Endothelial cell (in vitro differentiated cells): Measurements from ENCODE around the gene EDA. TPM values are rescaled to one million over a fixed set of nuclear protein-coding genes. Genes with fewer than 3 reads are reported as not detected.

ENCODE experiments used
- DNase-seq: peaks from one replicate; pipeline ENCODE4 v3.0.0; 2021; ENCODE audit warnings: low spot score
- H3K27ac Mint-ChIP-seq: one replicate; pipeline ENCODE4 v1.8.0; 2021; ENCODE audit warnings: mixed read lengths, inconsistent platforms; ENCODE audit not compliant: unreplicated experiment
- H3K27me3 Mint-ChIP-seq: one replicate; pipeline ENCODE4 v1.8.0; 2021; ENCODE audit warnings: mild to moderate bottlenecking, moderate library complexity, mixed read lengths, inconsistent platforms; ENCODE audit not compliant: unreplicated experiment
- H3K36me3 Mint-ChIP-seq: one replicate; pipeline ENCODE4 v1.8.0; 2021; ENCODE audit warnings: mild to moderate bottlenecking, low read depth, mixed read lengths, inconsistent platforms; ENCODE audit not compliant: unreplicated experiment
- H3K4me1 Mint-ChIP-seq: one replicate; pipeline ENCODE4 v1.8.0; 2021; ENCODE audit warnings: mild to moderate bottlenecking, mixed read lengths, inconsistent platforms; ENCODE audit not compliant: unreplicated experiment
- H3K4me3 Mint-ChIP-seq: one replicate; pipeline ENCODE4 v1.8.0; 2021; ENCODE audit warnings: mild to moderate bottlenecking, mixed read lengths, inconsistent platforms; ENCODE audit not compliant: unreplicated experiment
- H3K9me3 Mint-ChIP-seq: one replicate; pipeline ENCODE4 v1.8.0; 2021; ENCODE audit warnings: mixed read lengths, inconsistent platforms; ENCODE audit not compliant: unreplicated experiment
- total RNA-seq: library from RNA; stranded (reverse); fragmentation: NEBNext Ultra II Directional; extraction: Animal tissue kit (Norgen Biotek cat#: 25700); gene quantifications from one replicate; pipeline ENCODE4 v1.2.1, GENCODE V29; 2021; ENCODE audit not compliant: unreplicated experiment
- TF ChIP-seq, protein P1 (sequence below): fragments of 200-600 bp; sonication (generic); IDR thresholded peaks from one replicate; pipeline ENCODE4 v1.5.0; 2021; ENCODE audit warnings: antibody characterized with exemption; ENCODE audit not compliant: unreplicated experiment

EDA gene
- total RNA-seq, 1 donor from 2014 or later, result 2.3 TPM

DNA sequence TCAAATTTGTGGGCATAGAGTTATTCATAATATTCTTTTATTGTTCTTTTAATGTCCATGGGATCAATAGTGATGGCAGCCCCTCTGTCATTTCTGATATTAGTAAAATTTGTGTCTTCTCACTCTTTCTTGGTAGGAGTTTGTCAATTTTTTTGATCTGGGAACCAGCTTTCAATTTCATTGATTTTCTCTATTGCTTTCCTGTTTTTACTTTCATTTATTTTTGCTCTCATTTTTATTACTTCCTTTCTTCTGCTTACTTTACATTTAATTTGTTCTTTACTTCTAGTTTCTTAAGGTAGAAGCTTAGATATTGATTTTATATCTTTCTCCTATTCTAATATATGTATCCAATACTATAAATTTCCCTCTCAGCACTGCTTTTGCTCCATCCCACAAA lies 393.1 kb downstream of the EDA start:
- TF ChIP-seq, protein P1, sequence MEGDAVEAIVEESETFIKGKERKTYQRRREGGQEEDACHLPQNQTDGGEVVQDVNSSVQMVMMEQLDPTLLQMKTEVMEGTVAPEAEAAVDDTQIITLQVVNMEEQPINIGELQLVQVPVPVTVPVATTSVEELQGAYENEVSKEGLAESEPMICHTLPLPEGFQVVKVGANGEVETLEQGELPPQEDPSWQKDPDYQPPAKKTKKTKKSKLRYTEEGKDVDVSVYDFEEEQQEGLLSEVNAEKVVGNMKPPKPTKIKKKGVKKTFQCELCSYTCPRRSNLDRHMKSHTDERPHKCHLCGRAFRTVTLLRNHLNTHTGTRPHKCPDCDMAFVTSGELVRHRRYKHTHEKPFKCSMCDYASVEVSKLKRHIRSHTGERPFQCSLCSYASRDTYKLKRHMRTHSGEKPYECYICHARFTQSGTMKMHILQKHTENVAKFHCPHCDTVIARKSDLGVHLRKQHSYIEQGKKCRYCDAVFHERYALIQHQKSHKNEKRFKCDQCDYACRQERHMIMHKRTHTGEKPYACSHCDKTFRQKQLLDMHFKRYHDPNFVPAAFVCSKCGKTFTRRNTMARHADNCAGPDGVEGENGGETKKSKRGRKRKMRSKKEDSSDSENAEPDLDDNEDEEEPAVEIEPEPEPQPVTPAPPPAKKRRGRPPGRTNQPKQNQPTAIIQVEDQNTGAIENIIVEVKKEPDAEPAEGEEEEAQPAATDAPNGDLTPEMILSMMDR, result no peak
- no peak for DNase-seq
- no peaks in the 10 kb centered on the region for H3K27me3 Mint-ChIP-seq
- no peaks in the 10 kb centered on the region for H3K36me3 Mint-ChIP-seq
- H3K9me3 Mint-ChIP-seq, result no peaks in the 10 kb centered on the region
- H3K4me1 Mint-ChIP-seq, result no peaks in the 10 kb centered on the region
- no peak overlapping the region for H3K4me3 Mint-ChIP-seq
- H3K27ac Mint-ChIP-seq, result no peak overlapping the region

GRCh38 chrX:70009970-70010369 lies 394.1 kb downstream of the EDA start:
- H3K36me3 Mint-ChIP-seq, result no peaks in the 10 kb centered on the region

GRCh38 chrX:70012756-70013155 lies 396.8 kb downstream of the EDA start:
- no peaks in the 10 kb centered on the region for H3K9me3 Mint-ChIP-seq
- TF ChIP-seq, protein P1, result no peak

More at GRCh38 chrX:70009970-70010369, 394.1 kb downstream of the EDA start:
- H3K27ac Mint-ChIP-seq, result no peak overlapping the region
- H3K27me3 Mint-ChIP-seq, result no peaks in the 10 kb centered on the region
- TF ChIP-seq, protein P1, result no peak
- H3K4me1 Mint-ChIP-seq, result no peaks in the 10 kb centered on the region
- no peak overlapping the region for H3K4me3 Mint-ChIP-seq
- DNase-seq, result no peak
- H3K9me3 Mint-ChIP-seq, result no peaks in the 10 kb centered on the region

GRCh38 chrX:70013466-70014381 lies 397.8 kb downstream of the EDA start:
- Mint-ChIP-seq H3K4me3 (no peak overlapping the region), H3K27me3 (no peaks in the 10 kb centered on the region), H3K27ac (no peak overlapping the region), H3K4me1 (no peaks in the 10 kb centered on the region), H3K36me3 (no peaks in the 10 kb centered on the region), H3K9me3 (no peaks in the 10 kb centered on the region)
- no peak for DNase-seq
- TF ChIP-seq, protein P1, result no peak

More at GRCh38 chrX:70012756-70013155, 396.8 kb downstream of the EDA start:
- no peak for DNase-seq
- no peaks in the 10 kb centered on the region for H3K36me3 Mint-ChIP-seq
- no peak overlapping the region for H3K4me3 Mint-ChIP-seq
- H3K27me3 Mint-ChIP-seq, result no peaks in the 10 kb centered on the region
- no peaks in the 10 kb centered on the region for H3K4me1 Mint-ChIP-seq
- no peak overlapping the region for H3K27ac Mint-ChIP-seq

- Mint-ChIP-seq H3K4me1 (no peaks in the 10 kb centered on the region), H3K9me3 (no peaks in the 10 kb centered on the region), H3K27ac (no peak overlapping the region), H3K4me3 (no peak overlapping the region), H3K27me3 (peaks cover 2% of the 10 kb centered on the region), H3K36me3 (no peaks in the 10 kb centered on the region)
- no peak for DNase-seq
- TF ChIP-seq, protein P1, result no peak
Observed at GRCh38 chrX:70016513-70016912, 400.6 kb downstream of the EDA start.
